Effector CD8-positive, alpha-beta T cell (primary cell): Measurements from ENCODE around the gene MCCC1.
A peak's percentile ranks its signal among the peaks of the same experiment; 100 is the strongest.
"Not testable (repeated sequence)": the region's sequence is repeated elsewhere in the genome, so short reads cannot be mapped to it uniquely, and the experiment has no call there.

Source experiments
- DNase-seq: peaks from one replicate; lab custom pipeline; 2025; lab: John Stamatoyannopoulos, UW
- total RNA-seq, 4 experiments: gene quantifications; one replicate each; lab custom pipeline; 2026; lab: John Stamatoyannopoulos, UW

MCCC1 gene
- 26.0 to 48.7 (median 33.9) reads per million in 4 experiments for total RNA-seq

- DNase-seq, result peak; percentile 96
Measured at GRCh38 chr3:183099026-183099837, at the start of gene MCCC1. Gene MCCC1, minus strand, starts transcription at chr3:183099496. Its CDS starts 56 bp downstream, at chr3:183099440.

GRCh38 chr3:183148056-183148455, 48.8 kb upstream of the MCCC1 start:
- no peak for DNase-seq

GRCh38 chr3:183144363-183144762, 45.1 kb upstream of the MCCC1 start:
- DNase-seq, result no peak

GRCh38 chr3:183142199-183142598, 42.9 kb upstream of the MCCC1 start:
- DNase-seq, result no peak

DNA sequence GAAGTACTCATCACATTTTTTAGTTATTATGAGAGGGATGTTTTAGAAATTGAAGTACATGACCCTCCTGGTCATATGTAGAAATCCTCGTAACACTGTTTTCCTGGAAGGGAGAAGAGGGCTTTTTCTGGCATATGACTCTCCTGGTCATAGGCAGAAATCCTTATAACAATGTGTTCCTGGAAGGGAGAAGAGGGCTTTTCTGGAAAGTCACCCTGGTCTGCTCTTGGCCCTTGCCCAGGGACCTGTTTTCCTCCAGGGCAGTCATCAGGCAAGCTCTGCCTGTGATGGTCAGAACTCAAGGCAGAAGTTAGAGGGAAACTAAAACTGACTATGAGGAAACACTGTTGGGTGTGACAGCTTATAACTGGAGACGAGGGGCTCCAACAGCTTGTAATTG, 35.5 kb upstream of the MCCC1 start:
- no peak for DNase-seq

- no peak for DNase-seq
Measured at GRCh38 chr3:183132409-183132808, 33.1 kb upstream of the MCCC1 start.

DNA sequence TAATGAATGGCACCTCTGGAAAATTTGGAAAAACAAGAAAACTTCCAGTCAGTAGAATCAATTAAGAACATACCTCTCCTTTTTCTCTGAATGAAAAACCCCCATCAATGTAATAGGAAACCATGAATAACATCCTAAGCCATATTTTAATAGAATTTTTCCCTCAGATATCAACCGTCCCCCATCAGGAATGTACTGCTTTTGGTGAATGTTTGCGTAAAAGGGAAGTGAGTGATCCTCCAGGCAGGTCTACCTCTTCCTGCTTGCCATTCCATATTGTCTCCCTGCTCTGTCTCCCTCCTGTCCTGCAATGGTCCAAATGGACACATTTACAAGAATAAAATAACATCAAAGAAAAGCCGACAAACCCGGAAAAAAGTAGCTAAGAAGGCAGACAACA, 32.4 kb upstream of the MCCC1 start:
- DNase-seq, result no peak

DNA sequence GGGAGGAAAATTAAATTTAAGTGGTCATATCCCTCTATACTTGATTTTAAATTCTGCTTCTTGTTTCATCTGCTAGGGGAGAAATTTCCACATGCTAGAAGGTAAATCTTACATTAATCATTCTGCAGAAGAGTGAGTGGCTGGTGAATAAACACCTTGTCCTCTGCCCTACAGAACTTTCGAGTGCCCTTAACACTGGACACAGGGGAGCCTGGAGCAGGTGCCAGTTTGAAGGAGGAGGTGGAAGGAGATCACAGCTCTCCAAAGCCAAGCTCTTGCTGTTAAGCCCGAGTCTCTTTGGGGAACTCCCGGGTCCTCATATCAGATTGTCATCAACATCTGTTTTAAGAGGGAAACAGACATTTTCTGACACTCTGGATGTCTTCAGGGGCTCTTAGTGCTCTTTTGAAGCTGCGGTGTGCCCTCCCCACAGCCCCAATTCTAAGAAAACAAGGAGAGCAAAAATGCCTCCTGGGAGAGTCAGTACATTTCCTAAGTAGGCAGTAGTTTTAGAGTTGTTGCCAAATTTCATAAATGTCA, 32.0 kb upstream of the MCCC1 start:
- DNase-seq, result no peak

DNA sequence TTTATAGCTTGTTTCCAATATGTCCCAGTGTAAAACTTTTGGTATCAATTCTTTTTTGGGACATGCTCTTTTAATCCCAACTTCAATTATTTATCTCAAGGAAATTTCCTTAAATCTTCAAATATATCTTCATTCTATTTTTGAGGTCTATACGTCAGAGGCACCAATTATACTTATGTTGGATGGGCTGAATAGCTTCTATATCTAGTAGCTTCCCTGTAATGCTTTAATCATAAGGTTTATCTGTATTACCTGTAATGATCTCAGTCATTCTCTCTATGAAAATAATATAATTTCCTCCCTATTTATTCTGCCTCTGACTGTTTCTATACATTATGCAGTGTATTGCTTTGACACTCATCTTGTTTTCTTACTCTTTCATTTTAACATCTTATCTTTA, 29.9 kb upstream of the MCCC1 start:
- no peak for DNase-seq

DNA sequence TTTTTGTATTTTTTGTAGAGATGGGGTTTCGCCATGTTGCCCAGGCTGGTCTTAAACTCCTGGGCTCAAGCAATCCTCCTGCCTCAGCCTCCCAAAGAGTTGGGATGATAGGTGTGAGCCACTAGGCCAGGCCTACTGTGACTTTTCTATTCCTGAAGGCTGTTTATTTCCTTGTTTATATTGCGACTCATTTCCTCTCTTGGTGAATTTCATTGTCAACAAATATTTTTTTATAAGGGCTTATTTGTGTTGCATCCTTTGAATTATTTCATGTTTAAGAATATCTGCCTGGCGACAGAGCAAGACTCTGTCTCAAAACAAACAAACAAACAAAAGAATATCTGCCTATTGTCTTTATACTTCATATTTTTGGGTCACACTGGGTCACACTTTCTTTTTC, 29.4 kb upstream of the MCCC1 start:
- DNase-seq, result no peak

- DNase-seq, result no peak
Measured at GRCh38 chr3:183123891-183124290, 24.6 kb upstream of the MCCC1 start.

DNA sequence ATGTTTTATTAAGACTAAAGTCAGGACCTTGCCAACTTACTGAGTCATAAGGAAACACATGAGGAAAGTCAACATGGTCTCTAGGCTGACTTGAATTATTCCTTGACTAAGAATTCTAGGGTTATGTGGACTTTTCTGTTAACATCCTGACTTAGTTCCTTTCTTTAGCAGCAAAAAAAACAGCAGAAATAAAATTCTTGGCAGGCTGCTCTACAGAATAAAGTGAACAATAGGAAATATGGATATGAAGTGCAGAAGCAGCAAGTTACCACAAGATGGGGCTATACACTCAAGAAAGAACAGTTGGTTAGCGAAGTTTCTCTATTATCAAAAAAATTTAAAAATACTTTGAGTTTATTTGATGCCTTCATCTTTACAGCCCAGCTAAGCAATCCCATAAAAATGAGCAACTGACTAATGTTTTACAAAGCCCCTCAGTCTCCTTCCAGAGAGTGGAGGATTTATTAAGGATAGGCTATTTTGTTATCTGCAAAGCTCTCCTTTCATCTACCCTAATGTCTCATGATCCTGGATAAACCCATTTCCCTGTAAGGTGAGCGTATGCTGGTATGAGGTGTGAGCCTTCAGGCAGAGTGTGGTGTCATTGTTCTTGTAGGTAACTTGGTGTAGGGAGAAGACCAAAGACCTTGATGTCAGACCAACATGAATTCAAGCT, 23.1 kb upstream of the MCCC1 start:
- DNase-seq, result no peak

GRCh38 chr3:183120538-183121215, 21.4 kb upstream of the MCCC1 start:
- no peak for DNase-seq

DNA sequence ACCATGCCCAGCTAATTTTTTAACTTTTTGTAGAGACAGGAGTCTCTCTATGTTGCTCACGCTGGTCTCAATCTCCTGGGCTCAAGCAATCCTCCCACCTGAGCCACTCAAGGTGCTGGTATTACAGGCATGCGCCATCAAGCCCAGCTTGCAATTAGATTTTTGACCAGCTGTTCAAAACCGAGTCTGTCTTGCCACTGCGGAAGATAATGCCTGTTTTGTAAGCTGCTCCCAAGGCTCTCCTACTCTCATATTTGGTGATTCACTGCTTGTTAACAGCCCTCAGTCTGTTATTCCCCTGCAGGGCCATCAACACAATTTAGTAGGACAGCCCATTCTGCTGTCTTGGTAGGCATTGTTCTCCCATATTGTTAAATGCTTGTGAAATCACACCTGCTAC, 17.8 kb upstream of the MCCC1 start:
- DNase-seq, result no peak

- peak; percentile 46 for DNase-seq
Measured at GRCh38 chr3:183116025-183116614, 16.8 kb upstream of the MCCC1 start.

DNA sequence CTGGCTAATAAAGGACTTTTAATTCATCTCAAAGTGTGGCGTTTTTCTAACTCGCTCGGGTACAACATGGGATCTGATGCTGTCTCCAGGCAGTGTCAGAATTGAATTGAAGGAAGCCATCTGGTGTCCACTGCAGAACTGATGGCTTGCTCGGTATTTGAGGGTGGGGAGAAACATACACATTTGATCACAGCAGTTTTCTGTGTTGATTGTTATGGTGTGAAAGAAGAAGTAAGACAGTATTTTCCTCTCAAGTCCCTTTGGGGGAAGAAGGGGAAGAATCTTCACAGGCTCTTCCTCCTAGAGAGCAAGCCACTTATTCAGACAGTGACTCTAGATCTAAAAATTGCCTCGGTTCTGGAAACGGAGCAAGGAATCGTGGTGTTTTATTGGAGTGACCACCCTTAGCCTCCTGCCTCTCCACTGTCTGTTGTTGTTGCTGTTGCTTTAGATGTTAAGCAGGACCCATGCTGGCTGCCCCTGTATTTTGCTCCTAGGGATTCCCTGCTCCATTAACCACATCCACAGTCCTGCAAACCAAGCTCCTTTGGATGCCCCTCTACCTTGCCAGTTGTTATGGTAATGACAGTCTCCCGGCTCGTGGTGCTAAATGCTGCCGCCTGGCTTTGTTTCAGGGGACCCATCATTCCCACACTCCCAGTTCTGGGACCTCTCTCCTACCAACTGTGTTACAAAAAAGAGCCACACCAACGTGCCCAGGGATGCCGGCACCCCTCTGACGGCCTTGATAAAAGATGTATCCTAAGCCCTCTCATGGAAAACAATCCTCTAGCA, 15.3 kb upstream of the MCCC1 start:
- DNase-seq, result no peak

DNA sequence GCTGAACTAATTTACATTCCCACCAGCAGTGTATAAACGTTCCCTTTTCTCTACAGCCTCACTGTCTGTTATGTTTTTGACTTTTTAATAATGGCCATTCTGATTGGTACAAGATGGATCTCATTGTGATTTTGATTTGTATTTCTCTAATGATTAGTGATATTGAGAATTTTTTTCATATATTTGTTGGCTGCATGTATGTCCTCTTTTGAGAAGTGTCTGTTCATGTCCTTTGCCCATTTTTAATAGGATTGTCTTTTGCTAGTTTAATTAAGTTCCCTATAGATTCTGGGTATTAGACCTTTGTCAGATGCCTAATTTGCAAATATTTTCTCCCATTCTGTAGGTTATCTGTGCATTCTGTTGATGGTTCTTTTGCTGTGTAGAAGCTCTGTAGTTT, 10.6 kb upstream of the MCCC1 start:
- DNase-seq, result not testable (repeated sequence)

DNA sequence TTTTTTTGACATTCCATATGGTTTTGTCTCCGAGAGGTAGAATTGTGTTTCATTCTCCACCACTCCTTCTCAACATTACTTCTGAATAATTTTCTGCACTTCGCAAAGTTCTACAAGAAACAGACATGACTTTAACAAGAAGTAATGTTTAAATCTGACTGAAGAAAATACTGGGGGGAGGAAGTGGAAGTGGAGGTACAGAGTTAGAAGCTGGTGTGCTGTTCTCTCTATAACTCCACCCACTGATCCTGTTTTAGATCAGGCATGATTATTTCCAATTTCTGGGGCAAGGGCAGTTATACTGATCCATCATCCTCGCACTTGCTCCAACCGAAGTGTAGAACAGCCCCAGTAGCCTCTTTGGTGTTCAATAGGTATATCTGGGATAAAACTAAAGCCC, 9.2 kb upstream of the MCCC1 start:
- no peak for DNase-seq

- DNase-seq, result no peak
Measured at GRCh38 chr3:183108001-183108449, 8.7 kb upstream of the MCCC1 start.

DNA sequence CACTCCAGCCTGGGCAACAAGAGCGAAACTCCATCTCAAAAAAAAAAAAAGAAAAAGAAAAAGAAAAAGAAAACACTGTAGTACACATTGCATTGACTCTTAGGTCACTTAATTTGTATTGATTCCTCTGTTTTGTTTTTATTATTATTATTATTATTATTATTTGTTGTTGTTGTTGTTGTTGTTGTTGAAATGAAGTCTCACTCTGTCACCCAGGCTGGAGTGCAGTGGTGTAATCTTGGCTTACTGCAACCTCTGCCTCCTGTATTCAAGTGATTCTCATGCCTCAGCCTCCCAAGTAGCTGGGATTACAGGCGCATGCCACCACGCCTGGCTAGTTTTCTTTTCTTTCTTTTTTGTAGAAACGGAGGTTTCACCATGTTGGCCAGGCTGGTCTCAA, 8.1 kb upstream of the MCCC1 start:
- not testable (repeated sequence) for DNase-seq

DNA sequence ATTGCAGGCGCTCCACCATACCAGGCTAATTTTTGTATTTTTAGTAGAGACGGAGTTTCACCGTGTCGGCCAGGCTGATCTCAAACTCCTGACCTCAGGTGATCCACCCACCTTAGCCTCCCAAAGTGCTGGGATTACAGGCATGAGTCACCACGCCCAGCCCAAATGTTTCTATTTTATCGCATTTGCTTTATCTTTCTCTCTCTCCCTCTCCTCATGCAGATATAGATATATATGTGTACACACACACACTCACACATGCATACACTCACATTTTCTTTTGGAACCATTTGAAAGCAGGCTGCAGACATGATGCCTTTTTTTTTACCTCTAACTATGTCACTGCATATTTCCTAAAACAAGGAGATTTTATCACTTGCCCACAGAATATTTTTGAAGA, 7.3 kb upstream of the MCCC1 start:
- DNase-seq, result no peak
